ENCODE data around the gene AVPR1B.

GRCh38 chr1:206136241-206136640 is 19.1 kb upstream of the AVPR1B start:
- TF ChIP-seq CTCF (optimal IDR thresholded peaks at IDR 0.05 in 1 of 3, IDR thresholded peaks at IDR 0.05 in 1 of 3, conservative IDR thresholded peaks at IDR 0.05 in 1 of 3; ENCODE audit: extremely low read depth in 1 of 3, insufficient read depth in 2 of 3, low read length in 3 of 3) (no peak), EZH2 (IDR thresholded peaks at IDR 0.05; ENCODE audit: low read length) (no peak)
